Activated CD8-positive, alpha-beta memory T cell treated with anti-CD3 and anti-CD28 coated beads for 24 hours (primary cell): ENCODE results near the gene KRTAP10-1.

Experiments used
- DNase-seq: peaks from one replicate; pipeline ENCODE4 v3.0.0-alpha.2; 2020

KRTAP10-1 gene

DNA sequence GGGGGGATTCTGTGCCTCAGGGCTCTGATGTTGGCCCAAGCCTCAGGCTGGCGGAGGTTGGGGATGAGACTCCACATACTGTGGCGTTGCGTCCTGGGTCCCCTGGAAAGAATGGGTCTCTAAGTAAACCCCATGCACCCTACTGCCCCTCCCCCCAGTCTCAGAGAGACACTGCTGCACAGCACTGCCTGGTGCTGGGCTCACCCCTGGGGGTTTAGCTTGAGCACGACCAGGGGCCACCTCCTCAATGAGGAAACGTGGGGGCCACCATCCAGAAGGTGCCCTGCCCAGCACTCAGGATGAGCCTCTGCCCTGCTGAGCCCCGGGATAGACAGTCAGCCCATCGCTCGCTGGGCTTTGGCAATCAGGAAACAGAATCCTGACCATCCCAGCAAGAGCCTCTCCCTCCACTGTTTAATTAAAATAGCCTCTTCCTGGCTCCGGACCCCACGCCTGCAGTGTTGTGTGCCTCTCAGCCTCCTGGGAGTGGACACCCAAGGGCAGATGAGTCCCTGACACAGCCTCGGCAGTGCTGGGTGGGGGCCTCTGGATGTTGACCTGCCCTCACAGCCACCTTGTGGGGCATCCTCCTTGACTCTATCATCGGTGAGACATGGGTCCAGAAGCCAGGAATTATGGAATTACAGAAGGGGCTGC is 30.0 kb upstream of the KRTAP10-1 start:
- DNase-seq = peak; percentile 40

DNA sequence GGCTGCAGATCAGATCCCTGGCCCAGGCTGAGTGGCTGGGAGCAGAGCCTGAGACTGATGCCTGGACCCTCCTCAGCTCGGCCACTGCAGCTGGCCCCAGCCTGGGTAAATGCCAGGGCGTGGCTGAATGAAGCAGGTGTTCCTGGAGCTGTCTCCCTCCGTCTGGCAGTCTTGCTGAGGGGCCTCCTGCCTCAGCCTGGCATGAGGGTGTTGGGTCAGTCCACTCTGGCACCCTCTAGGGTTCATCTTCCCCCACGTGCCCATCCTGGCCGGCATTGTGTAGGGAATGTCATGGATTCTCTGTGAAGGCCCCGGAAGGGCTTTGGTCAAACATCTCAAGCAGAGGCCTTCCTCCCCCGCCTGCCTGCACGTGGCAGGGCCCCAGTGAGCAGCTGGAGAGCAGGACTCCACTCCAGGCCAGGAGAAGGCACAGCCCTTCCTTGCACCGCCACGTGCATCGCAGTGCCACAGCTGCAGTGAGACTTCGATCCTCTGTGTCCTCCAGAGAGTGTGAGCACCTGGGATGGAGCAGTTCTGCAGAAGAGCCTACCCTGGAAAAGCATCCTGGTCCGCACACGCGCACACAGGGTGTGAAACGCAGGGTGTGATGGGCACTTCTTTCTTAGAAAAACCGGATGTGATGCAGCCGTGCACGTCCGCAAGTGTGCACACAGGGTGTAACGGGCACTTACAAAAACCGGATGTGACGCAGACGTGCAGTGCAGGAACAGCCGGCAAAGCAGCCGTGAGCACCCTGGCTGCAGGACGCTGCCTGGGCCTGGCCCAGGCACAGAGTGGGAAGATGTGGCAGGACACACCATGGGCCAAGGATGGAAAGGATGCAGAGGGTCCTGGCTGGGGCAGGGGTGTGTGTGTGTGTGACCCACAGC is 28.9 kb upstream of the KRTAP10-1 start:
- peak; percentile 33 for DNase-seq

DNA sequence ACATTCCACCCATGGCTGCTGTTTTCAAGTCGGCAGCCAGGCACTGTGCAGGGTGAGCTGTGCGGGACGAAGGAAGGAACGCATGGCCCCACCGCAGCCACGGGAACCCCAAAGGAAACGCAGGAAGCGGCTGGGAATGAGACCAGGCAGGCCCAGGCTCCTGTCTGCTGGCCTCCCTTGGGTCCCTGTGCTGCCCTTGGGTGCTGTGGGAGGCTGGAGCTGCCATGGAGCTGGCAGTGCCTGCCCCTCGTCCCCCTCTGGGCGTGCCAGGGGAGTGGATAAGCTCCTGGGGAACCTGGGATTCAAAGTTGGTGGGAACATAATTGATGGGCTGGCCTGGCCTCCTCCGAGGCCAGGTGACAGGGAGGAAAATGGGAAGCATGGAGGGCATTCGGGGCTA is 28.3 kb upstream of the KRTAP10-1 start:
- DNase-seq = no peak

- DNase-seq = no peak
Observed at GRCh38 chr21:44567481-44568171, 27.6 kb upstream of the KRTAP10-1 start.

GRCh38 chr21:44566403-44566802 is 26.4 kb upstream of the KRTAP10-1 start:
- DNase-seq = no peak

DNA sequence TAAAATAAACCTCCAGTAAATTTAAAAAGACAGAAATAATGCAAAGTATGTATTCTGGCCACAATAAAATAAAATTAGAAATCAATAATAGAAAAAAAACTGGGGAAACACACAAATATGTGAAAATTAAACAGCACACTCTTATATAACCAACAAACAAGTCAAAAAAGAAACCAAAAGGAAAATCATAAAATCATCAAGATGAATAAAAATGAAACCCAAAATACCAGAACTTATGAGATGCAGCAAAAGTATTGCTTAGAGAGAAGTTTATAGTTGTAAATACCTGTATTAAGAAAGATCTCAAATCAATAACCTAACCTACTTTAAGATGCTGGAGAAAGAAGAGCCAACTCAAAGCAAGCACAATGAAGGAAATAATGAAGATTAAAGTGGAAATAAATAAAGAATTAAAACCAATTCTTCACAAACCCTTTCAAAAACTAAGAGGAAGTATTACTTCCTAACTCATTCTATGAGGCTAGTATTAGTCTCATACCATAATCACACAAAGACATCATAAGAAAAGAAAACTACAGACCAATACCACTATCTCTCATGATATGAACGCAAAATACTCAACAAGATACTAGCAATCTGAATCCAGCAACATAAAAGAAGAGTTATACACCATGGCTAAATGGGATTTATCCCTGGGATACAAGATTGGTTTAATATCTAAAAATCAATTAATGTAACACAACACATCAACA is 25.0 kb upstream of the KRTAP10-1 start:
- no peak for DNase-seq

- DNase-seq = no peak
Observed at GRCh38 chr21:44564099-44564498, 24.1 kb upstream of the KRTAP10-1 start.

DNA sequence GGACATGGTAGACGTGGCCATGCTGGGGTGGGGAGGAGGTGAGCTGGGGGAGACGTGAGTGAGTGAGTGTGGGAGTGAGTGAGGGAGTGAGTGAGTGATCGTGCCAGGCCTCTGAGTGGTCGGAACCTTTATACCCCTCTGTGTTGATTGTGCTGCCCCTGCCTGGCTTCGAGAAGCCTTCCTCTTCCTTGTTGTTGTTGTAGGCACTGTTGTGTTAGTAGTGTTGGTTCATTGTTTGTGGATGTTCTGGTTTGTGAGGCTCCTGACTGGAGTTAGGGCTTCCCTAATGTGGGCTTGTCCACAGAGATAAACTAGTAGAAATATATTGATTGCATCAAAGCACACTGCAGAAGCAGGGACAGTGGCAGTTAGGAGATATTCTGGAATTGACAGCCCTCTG is 18.7 kb upstream of the KRTAP10-1 start, which contains the start of gene KRTAP10-3:
Gene KRTAP10-3 (minus strand): TSS at position 101 of the 400 bp plus-strand sequence. CDS start 80 bp downstream, at position 21.
- DNase-seq = no peak

- peak; percentile 49 for DNase-seq
Observed at GRCh38 chr21:44558329-44558675, 18.3 kb upstream of the KRTAP10-1 start.

DNA sequence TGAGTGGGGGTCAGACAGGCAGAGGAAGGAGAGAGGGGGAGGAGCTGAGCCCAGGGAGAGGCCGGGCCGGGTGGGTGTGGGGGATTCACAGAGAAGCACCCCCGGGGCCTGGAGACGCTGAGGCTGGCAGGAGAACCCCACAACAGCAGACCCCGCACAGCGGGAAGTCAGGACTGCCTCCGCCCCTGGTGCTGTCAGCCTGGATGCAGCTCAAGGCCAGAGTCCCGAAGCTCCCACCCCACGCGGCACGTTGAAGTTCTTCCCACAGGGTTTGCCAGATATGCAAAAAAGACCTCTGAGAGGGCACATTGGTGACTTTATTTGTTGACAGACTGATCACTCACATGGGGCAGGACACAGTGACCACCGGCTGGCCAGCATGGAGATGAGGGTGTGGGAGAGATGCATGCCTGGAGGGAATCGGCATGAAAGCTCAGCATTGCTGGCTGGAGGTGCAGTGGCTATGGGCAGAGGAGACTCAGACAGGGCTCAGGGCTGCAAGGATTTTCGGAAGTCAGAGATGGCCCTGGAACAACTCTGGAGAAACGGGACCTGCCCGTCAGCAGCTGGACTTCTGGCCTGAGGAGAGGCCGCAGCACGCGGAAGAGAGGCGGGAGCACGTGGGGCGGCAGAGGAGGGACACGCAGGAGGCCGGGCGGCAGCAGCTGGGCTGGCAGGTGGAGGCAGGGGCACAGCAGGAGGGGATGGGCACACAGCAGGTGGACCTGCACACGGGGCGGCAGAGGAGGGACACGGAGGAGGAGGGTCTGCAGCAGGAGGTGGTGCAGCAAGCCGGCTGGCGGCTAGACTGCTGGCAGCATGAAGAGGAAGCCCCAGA is 17.7 kb upstream of the KRTAP10-1 start:
- peak; percentile 37 for DNase-seq

GRCh38 chr21:44556879-44557278 is 16.9 kb upstream of the KRTAP10-1 start:
- DNase-seq = peak; percentile 38

DNA sequence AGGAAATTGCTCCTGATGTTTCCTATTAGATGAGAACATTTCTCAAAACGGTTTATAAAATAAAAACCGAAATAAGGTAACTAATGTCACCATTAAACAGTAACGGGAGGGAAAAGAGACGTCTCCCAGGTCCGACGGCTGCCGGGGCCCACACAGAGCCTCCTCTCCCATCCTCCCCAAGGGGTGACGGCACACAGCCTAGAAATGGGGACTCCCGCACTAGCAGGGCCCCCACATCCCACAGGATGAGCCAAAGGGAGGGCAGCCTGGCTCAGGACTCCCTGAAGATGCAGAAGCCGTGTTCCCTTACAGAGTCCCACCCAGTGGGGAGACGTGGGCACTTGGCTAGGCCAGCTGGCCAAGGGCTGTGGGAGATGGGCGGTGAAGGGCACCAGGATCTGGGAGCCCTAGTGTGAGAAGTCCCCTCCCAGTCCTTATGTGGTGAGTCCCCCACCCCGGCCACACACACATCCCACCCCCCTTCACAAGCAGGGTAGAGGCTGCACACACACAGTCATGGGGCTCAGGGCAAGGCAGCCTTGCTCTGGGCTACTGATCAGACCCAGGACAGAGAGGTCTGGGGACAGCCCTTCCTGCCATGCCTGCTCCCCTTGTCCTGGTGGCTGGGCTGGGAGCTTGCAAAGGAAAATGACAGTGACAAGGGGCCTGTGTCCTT is 15.3 kb upstream of the KRTAP10-1 start:
- DNase-seq = peak; percentile 33

- DNase-seq = no peak
Observed at GRCh38 chr21:44552681-44553080, 12.7 kb upstream of the KRTAP10-1 start.

DNA sequence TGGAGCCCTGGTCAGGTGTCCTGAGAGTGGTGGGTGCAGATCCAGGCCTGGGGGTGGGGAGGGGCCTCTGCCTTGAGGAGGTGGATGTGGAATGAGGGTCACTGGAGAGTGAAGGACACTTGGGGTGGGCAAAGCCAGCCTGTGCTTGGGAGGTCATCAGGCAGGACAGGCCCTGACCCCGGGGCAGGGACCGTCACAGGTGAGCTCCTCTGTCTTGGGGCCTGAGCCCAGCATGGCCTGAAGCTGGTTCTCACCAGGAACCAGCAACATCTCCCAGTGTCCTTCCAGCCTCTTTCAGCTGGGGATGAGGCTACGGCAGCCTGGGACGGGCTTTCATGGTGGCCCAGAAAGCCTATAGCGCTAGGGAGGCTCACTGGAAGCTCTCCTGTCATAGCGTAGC is 12.1 kb upstream of the KRTAP10-1 start:
- DNase-seq = peak; percentile 41

GRCh38 chr21:44551340-44551961 is 11.5 kb upstream of the KRTAP10-1 start, which contains the start of gene KRTAP10-2:
Gene KRTAP10-2, minus strand, starts transcription at chr21:44551505. Its CDS starts 47 bp downstream, at chr21:44551458.
- DNase-seq = peak; percentile 44

GRCh38 chr21:44550807-44551206 is 10.8 kb upstream of the KRTAP10-1 start:
- DNase-seq = no peak

DNA sequence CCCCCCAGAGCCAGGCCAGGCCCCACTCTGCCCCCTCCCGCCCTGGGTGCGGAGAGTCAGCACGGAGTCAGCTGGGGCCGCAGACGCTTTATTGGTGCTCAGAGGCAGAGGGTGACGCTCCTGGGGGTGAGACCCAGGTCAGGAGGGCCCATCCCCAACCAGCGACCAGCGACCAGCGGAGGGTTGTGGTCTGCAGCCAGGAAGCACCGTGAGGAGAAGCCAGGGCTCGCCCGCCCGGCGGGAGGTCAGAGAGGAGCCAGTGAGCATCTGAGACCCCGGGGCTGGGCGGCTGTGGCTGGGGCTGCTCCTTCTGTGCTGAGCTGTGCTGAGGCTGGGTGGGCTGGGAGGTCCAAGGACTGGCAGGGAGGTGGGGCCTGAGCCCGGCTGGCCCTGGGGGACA is 10.3 kb upstream of the KRTAP10-1 start:
- peak; percentile 37 for DNase-seq

- peak; percentile 50 for DNase-seq
Observed at GRCh38 chr21:44549525-44550211, 9.7 kb upstream of the KRTAP10-1 start.

DNA sequence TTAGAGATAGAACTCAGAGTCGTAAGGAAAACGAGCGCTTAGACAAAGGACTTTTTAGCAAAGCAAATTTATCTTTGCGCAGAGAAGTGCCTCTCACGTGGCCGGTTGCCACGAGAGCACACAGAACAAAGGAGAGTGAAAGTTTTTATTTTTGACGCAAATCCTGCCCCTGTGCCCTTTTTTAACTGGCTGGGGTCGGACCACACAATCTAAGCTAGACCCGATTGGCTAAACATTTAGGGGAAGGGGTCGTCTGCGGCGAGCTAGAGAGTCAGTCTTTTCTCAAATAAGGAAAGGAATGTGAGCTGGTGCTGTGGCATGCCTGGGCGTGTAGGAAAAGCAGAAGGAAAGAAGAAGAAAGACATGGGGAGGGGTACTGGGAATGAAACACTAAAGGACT is 8.9 kb upstream of the KRTAP10-1 start:
- DNase-seq = no peak

GRCh38 chr21:44548381-44548780 is 8.4 kb upstream of the KRTAP10-1 start:
- DNase-seq = peak; percentile 52
